CD4-positive, alpha-beta T cell (primary cell): ENCODE data around the gene EPS8L3. TPM values are rescaled to one million over a fixed set of nuclear protein-coding genes. Genes with fewer than 3 reads are reported as not detected.

Experiments used
- ATAC-seq: fragments of 200-7000 bp; cut with Tn5 transposase; one replicate; pipeline ENCODE4 v1.10.0; 2022; ENCODE audit warnings: mild to moderate bottlenecking; ENCODE audit not compliant: poor library complexity
- CTCF ChIA-PET: fragments of 350-600 bp; sonication (Branson Sonifier 250); formaldehyde crosslinking; loops from one replicate; lab custom pipeline; 2021; ENCODE audit warnings: antibody characterized with exemption, inconsistent platforms; lab: Charles Lee
- POLR2A ChIA-PET: fragments of 350-600 bp; sonication (Branson Sonifier 250); formaldehyde crosslinking; loops from one replicate; lab custom pipeline; 2021; ENCODE audit warnings: antibody characterized with exemption, inconsistent platforms; lab: Charles Lee
- DNase-seq, 14 experiments: peaks; one replicate each; pipeline ENCODE4 v3.0.0-alpha.2; 2013 to 2020; ENCODE audit warnings: mixed read lengths in 2 of 14
- H3K27ac ChIP-seq, 2 donors: one replicate each; pipeline versions ENCODE4 v1.5.1 to v1.7.0; 2013; ENCODE audit warnings: low read length in 2 of 2, low read depth in 1 of 2, mild to moderate bottlenecking in 1 of 2
- H3K27me3 ChIP-seq, 2 experiments: 1 replicate in 1 of 2; 2 replicates in 1 of 2; pipeline versions ENCODE4 v1.6.1 to v1.7.0; 2013; ENCODE audit warnings: low read length in 2 of 2, control low read depth in 1 of 2, mild to moderate bottlenecking in 1 of 2, moderate library complexity in 1 of 2; ENCODE audit not compliant: insufficient read depth in 2 of 2, control insufficient read depth in 1 of 2
- H3K36me3 ChIP-seq: one replicate; pipeline ENCODE4 v1.6.1; 2013; ENCODE audit warnings: low read length, control low read depth; ENCODE audit not compliant: insufficient read depth
- H3K4me1 ChIP-seq: one replicate; pipeline ENCODE4 v1.6.1; 2013; ENCODE audit warnings: low read length, control low read depth; ENCODE audit not compliant: insufficient read depth
- H3K4me3 ChIP-seq: one replicate; pipeline ENCODE4 v1.5.1; 2013; ENCODE audit warnings: mild to moderate bottlenecking, low read length, moderate library complexity
- H3K9me3 ChIP-seq, 2 experiments: 1 replicate in 1 of 2; 2 replicates in 1 of 2; pipeline versions ENCODE4 v1.6.1 to v1.7.0; 2013; ENCODE audit warnings: low read length in 2 of 2, mild to moderate bottlenecking in 2 of 2, control low read depth in 1 of 2, moderate library complexity in 1 of 2; ENCODE audit not compliant: control insufficient read depth in 1 of 2, insufficient read depth in 1 of 2
- H3K27ac Mint-ChIP-seq: one replicate; pipeline ENCODE4 v1.8.0; 2020; ENCODE audit warnings: mixed read lengths
- H3K27me3 Mint-ChIP-seq: one replicate; pipeline ENCODE4 v1.8.0; 2021; ENCODE audit warnings: mixed read lengths
- H3K36me3 Mint-ChIP-seq: one replicate; pipeline ENCODE4 v1.8.0; 2021; ENCODE audit warnings: low read depth, mixed read lengths
- H3K4me1 Mint-ChIP-seq: one replicate; pipeline ENCODE4 v1.8.0; 2021; ENCODE audit warnings: low read depth, mixed read lengths
- H3K4me3 Mint-ChIP-seq: one replicate; pipeline ENCODE4 v1.8.0; 2020; ENCODE audit warnings: mild to moderate bottlenecking, mixed read lengths
- H3K9me3 Mint-ChIP-seq: one replicate; pipeline ENCODE4 v1.8.0; 2020; ENCODE audit warnings: mixed read lengths
- intact Hi-C, 2 experiments: fragments of 100-400 bp; cut with DNase I in 1 of 2; cut with micrococcal nuclease in 1 of 2; formaldehyde crosslinking; loops; one replicate each; pipeline versions ENCODE4 v1.15.1 to v1.9.0; 2023 to 2025; cut with DNase I, micrococcal nuclease
- total RNA-seq, 174 experiments: library from RNA in 2 of 174; stranded (reverse) in 2 of 174; gene quantifications; one replicate each; pipeline ENCODE4 v1.2.3 and lab custom pipeline; 2021 to 2026
- TF ChIP-seq, protein P1 (sequence below): fragments of 200-600 bp; IDR thresholded peaks from one replicate; pipeline ENCODE4 v1.8.0; 2022; ENCODE audit warnings: antibody characterized with exemption, mild to moderate bottlenecking

Gene EPS8L3
- total RNA-seq, 2 experiments from 2014 or later = not detected

DNA sequence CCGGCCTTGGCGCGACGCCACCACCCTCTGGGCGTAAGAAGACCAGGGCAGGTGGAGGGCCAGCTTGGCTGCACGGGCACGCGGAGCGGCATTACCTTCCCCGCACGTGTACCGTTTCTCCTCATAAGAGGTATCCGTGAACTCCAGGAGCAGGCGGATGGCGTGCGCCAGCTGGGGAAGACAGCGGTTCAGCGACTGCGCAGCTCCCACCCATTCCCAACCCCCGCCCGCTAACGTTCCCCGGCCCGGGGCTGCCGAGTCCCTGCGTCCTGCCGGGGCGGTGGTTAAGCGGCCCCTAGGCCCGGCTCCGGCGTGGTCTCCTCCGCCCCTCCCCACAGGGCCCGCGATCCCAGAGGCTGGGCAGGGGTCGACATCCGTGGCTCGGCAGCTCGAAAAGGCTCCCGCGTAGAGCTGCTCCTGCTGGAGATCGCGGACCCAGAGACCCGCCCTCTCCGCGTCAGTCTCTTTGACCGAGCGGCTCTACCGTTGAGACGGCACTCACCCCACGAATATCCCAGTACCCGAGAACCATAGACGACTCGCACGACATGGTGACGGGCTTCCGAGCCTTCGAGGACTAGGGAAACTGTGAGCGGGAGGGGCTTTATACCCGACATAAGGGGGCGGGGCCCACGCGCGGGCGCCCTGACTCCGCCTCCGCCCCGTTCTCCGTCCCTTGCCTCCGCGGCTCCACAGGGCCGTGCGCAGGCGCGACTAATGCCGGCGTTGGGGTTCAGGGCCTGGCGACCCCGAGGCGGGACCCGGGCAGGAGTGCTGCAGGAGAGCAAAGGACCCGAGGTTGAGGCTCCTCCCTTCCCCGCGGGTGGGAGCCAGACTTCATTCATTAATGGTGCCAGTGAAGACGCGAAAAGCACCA is 23.7 kb downstream of the EPS8L3 start:
- Histone ChIP-seq H3K4me1 (peaks cover 18% of the 10 kb centered on the region), H3K9me3 (no peaks in the 10 kb centered on the region), H3K27me3 (peaks cover 0 to 4% of the 10 kb centered on the region in 2 experiments), H3K27ac (peak overlapping the region in 1 of 2 donors; percentile 14), H3K36me3 (no peaks in the 10 kb centered on the region), H3K4me3 (peak overlapping the region; percentile 71)
- POLR2A ChIA-PET = interaction anchor here (0.8 to 2.5 kb wide), 7 partner anchors 9 to 245 kb away, joined by 3 to 12 read pairs (median 4); partner anchors contain the start of genes AHCYL1, GNAI3, GSTM1 and GSTM4
- Mint-ChIP-seq H3K4me1 (peaks cover 15% of the 10 kb centered on the region), H3K27me3 (no peaks in the 10 kb centered on the region), H3K36me3 (peaks cover 31% of the 10 kb centered on the region), H3K27ac (peak overlapping the region; percentile 80), H3K4me3 (peak overlapping the region; percentile 90), H3K9me3 (no peaks in the 10 kb centered on the region)
- ATAC-seq (peak; percentile 94), DNase-seq (peak; percentile 73 to 94 (median 82))
- TF ChIP-seq, protein P1, sequence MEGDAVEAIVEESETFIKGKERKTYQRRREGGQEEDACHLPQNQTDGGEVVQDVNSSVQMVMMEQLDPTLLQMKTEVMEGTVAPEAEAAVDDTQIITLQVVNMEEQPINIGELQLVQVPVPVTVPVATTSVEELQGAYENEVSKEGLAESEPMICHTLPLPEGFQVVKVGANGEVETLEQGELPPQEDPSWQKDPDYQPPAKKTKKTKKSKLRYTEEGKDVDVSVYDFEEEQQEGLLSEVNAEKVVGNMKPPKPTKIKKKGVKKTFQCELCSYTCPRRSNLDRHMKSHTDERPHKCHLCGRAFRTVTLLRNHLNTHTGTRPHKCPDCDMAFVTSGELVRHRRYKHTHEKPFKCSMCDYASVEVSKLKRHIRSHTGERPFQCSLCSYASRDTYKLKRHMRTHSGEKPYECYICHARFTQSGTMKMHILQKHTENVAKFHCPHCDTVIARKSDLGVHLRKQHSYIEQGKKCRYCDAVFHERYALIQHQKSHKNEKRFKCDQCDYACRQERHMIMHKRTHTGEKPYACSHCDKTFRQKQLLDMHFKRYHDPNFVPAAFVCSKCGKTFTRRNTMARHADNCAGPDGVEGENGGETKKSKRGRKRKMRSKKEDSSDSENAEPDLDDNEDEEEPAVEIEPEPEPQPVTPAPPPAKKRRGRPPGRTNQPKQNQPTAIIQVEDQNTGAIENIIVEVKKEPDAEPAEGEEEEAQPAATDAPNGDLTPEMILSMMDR = no peak
- CTCF ChIA-PET = interaction anchor here (0.8 to 3.0 kb wide), 2 partner anchors 37 to 244 kb away, joined by 3 to 8 read pairs; partner anchors contain the start of gene AHCYL1
- intact Hi-C loops = loop anchor here in 1 of 2 experiments (5.0 kb wide), 2 partner anchors 53 to 258 kb away; partner anchors contain the start of genes ATXN7L2 and GSTM1

DNA sequence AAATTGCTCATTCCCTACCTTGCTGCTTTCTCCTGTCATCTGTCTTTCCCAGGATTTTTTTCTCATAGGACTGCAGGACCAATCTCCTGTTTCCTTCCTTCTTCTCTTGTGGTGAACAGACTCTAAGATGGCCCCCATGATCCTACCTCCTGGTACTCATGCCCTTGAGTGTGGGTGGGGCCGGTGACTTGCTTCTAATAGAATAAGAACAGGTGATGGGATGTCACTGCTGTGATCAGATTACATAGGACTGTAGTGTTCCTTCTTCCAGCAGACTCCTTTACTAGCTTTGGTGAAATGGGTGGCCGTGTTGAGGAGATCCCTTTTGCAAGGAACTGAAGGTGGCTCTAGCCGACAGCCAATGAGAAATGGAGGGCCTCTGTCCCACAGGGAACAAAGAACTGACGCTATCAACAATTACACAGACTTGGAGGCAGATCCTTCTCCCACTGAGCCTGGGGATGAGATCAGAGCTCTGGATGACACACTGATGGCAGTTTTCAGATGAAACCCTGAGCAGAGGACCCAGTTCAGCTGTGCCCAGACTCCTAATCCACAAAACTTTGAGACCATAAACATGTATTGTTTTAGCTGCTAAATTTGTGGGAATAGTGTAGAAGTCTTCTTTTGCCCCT is 30.4 kb downstream of the EPS8L3 start:
- no peak overlapping the region for H3K4me3 Mint-ChIP-seq
- no peak overlapping the region for H3K4me3 ChIP-seq
- POLR2A ChIA-PET = no interaction called here
- TF ChIP-seq, protein P1 = no peak
- H3K27ac Mint-ChIP-seq = no peak overlapping the region
- no peak for ATAC-seq
- no peaks in the 10 kb centered on the region for H3K27me3 Mint-ChIP-seq
- H3K9me3 ChIP-seq = no peaks in the 10 kb centered on the region
- no peaks in the 10 kb centered on the region for H3K36me3 ChIP-seq
- CTCF ChIA-PET = no interaction called here
- DNase-seq = no peak
- peaks cover 38% of the 10 kb centered on the region for H3K36me3 Mint-ChIP-seq
- intact Hi-C loops = no loop called here
- no peaks in the 10 kb centered on the region for H3K4me1 Mint-ChIP-seq
- no peaks in the 10 kb centered on the region for H3K4me1 ChIP-seq
- no peaks in the 10 kb centered on the region for H3K27me3 ChIP-seq
- H3K9me3 Mint-ChIP-seq = no peaks in the 10 kb centered on the region
- H3K27ac ChIP-seq = no peak overlapping the region

DNA sequence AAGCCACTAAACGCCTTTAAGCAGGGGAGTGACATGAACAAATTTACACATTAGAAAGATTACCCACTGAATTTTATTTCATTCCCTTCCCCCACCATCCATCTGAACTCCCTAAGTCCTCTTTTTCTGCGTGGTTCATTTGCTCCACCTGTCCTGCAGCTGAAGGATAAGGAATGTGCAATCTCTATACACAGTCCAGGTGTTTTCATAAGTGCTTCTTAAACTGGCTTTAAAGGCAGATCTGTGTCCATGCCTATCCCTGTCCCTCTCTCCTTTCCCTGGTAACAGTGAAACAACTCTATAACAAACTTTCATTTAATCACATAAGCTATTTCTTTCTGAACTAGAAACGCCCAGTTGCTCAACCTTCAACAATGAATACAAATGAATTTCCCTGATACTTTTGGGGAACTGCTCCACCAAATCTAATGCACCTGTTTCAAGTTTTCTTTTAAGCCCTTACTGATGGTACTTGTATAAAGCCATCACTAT is 31.3 kb downstream of the EPS8L3 start:
- Mint-ChIP-seq H3K9me3 (no peaks in the 10 kb centered on the region), H3K27ac (no peak overlapping the region), H3K4me1 (no peaks in the 10 kb centered on the region), H3K36me3 (peaks cover 29% of the 10 kb centered on the region), H3K4me3 (no peak overlapping the region), H3K27me3 (no peaks in the 10 kb centered on the region)
- CTCF ChIA-PET = no interaction called here
- ATAC-seq (no peak), DNase-seq (no peak)
- Histone ChIP-seq H3K27ac (no peak overlapping the region), H3K27me3 (no peaks in the 10 kb centered on the region), H3K9me3 (no peaks in the 10 kb centered on the region), H3K4me1 (no peaks in the 10 kb centered on the region), H3K36me3 (no peaks in the 10 kb centered on the region), H3K4me3 (no peak overlapping the region)
- POLR2A ChIA-PET = no interaction called here
- TF ChIP-seq, protein P1 = no peak
- intact Hi-C loops = no loop called here
